Measurements from ENCODE around the gene DNLZ. TPM values are rescaled to one million over a fixed set of nuclear protein-coding genes. Genes with fewer than 3 reads are reported as not detected.

The DNLZ gene
- total and polyA plus RNA-seq, 7 donors = 8.2 to 40.7 (median 18.7) TPM

- DNase-seq (no peak), ATAC-seq (no peak)
- H3K27me3 ChIP-seq (ENCODE audit: insufficient read depth in 3 of 3, low read length in 2 of 3) = peaks cover 0 to 13% (median 0%) of the 10 kb centered on the region in 3 donors
- H3K4me1 ChIP-seq = peaks cover 12% of the 10 kb centered on the region
- no peaks in the 10 kb centered on the region for H3K36me3 ChIP-seq (ENCODE audit: insufficient read depth in 1 of 2, low read depth in 1 of 2)
- H3K4me3 ChIP-seq = no peak overlapping the region
- intact Hi-C loops (cut with DNase I) = loop anchor here in 1 of 2 donors (2.0 kb wide), 1 partner anchor 42 kb away; no protein-coding TSS in a partner anchor
- 74 to 79% (median 78%) methylated on average over 25 to 31 of the region's 31 CpGs for WGBS, 3 donors
- H3K27ac ChIP-seq = no peak overlapping the region
- H3K9me3 ChIP-seq = no peaks in the 10 kb centered on the region
- TF ChIP-seq, protein P1, sequence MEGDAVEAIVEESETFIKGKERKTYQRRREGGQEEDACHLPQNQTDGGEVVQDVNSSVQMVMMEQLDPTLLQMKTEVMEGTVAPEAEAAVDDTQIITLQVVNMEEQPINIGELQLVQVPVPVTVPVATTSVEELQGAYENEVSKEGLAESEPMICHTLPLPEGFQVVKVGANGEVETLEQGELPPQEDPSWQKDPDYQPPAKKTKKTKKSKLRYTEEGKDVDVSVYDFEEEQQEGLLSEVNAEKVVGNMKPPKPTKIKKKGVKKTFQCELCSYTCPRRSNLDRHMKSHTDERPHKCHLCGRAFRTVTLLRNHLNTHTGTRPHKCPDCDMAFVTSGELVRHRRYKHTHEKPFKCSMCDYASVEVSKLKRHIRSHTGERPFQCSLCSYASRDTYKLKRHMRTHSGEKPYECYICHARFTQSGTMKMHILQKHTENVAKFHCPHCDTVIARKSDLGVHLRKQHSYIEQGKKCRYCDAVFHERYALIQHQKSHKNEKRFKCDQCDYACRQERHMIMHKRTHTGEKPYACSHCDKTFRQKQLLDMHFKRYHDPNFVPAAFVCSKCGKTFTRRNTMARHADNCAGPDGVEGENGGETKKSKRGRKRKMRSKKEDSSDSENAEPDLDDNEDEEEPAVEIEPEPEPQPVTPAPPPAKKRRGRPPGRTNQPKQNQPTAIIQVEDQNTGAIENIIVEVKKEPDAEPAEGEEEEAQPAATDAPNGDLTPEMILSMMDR (IDR thresholded peaks at IDR 0.05) = no peak
Observed at GRCh38 chr9:136364942-136365774, 1.6 kb upstream of the DNLZ start.

DNA sequence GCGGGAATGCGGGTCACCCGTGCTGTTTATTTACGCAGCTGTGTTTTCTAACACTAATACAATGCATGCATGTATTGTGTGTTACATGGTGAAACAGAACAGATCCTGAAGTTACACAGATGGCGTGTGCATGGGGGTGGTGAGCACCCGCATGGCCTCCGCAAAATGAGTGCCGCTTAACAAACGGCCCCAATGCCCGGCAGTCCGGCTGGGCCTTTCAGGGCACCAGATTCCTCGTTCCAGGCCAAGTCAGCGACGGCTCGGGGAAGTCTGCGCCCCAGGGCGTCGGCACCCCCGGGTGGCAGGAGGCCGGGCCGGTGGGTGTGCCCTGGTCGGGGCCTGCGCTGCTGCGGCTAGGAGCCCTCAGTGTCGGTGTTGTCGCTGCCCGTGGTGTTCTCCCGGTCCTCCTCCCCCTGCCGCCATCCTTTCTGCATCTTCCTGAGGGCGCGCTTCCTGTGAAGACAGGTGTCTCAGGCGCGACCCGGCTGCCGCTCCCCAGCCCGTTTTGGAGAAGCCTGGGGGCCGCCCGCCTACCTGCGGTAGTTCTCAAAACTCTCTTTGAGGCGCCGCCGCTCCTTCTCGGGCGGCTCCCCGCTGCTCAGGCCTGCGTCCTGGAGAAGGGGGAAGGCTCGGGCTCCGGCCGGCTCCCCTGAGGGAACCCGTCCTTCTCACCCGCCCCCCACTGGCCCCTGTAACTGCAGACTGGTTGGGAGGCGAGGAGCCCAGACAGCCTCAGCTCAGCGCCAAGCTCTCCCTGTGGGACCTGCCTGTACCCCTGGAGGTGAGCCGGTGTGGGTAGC is 605 bp upstream of the DNLZ start:
- 41 to 46% (median 43%) methylated on average over 40 to 54 of the region's 54 CpGs for WGBS, 3 donors

DNA sequence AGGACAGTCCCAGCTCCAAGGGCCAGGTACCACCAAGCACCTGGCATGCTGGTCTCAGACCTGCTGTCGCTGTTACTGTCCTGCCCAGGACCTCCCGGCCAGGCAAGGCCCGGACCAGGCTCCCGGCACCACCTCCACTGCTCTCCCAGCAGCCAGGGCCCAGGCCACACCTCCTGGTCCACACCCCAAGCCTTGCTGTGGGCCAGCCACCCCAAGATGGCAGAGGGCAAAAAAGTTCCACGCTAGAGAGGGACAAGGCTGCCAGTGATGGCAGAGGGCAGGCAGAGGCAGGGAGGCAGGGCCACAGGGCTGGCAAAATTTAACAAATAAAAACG is 1.1 kb downstream of the DNLZ start:
- ATAC-seq (no peak), DNase-seq (no peak)
- Histone ChIP-seq H3K27me3 (ENCODE audit: insufficient read depth in 3 of 3, low read length in 2 of 3) (no peaks in the 10 kb centered on the region), H3K9me3 (no peaks in the 10 kb centered on the region), H3K4me3 (no peak overlapping the region), H3K4me1 (peaks cover 12% of the 10 kb centered on the region), H3K27ac (peak overlapping the region; percentile 23), H3K36me3 (ENCODE audit: insufficient read depth in 1 of 2, low read depth in 1 of 2) (peaks cover 0 to 6% of the 10 kb centered on the region in 2 donors)
- intact Hi-C loops (cut with DNase I) = no loop called here
- 81 to 94% (median 89%) methylated on average over 6 of the region's 6 CpGs for WGBS, 3 donors
- TF ChIP-seq, protein P1 (IDR thresholded peaks at IDR 0.05) = no peak

More for the DNA sequence above, 605 bp upstream of the DNLZ start:
- peaks cover 0 to 12% (median 0%) of the 10 kb centered on the region in 3 donors for H3K27me3 ChIP-seq (ENCODE audit: insufficient read depth in 3 of 3, low read length in 2 of 3)
- peaks cover 12% of the 10 kb centered on the region for H3K4me1 ChIP-seq
- no peak for DNase-seq
- no peaks in the 10 kb centered on the region for H3K9me3 ChIP-seq
- peaks cover 0 to 3% of the 10 kb centered on the region in 2 donors for H3K36me3 ChIP-seq (ENCODE audit: insufficient read depth in 1 of 2, low read depth in 1 of 2)
- no peak overlapping the region for H3K27ac ChIP-seq
- H3K4me3 ChIP-seq = peak overlapping the region; percentile 93
- TF ChIP-seq, protein P1 (IDR thresholded peaks at IDR 0.05) = no peak
- ATAC-seq = no peak
- intact Hi-C loops (cut with DNase I) = loop anchor here in 1 of 2 donors (2.0 kb wide), 1 partner anchor 43 kb away; no protein-coding TSS in a partner anchor

DNA sequence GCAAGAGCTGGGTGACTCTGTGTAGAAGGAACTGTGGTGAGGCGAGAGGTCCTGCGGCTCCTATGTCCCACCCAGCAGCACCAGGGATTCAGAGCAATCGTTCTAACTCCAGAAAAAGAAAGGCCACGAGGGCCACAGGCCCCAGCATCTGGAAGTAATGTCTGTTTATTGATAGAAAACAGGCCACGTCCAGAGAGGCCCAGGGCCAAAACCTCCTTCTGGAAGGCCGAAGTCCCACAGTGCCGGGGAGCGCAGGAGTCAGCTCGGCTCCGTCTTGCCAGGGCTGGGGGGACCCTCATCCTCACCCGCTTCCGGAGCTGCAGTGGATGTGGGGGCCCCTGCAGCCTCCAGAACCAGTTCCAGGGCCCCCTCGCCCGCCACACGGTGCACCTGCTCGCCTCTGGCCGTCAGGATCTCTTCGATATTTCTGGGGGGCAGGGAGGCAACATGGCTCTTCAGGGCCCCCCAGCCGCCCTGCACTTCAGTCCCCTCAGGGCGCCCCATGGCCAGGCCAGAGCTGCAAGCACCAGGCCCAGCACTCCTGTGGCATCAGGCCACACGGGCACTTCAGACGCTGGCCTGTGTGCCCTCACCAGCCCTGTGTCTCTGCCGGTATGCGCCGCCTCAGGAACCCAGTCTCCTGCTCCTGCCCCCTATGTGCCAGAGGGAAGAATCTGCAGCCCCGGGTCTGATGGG is 1.6 kb downstream of the DNLZ start:
- ATAC-seq = no peak
- peaks cover 12% of the 10 kb centered on the region for H3K4me1 ChIP-seq
- intact Hi-C loops (cut with DNase I) = no loop called here

More for the DNA sequence above, 1.6 kb downstream of the DNLZ start:
- Histone ChIP-seq H3K36me3 (ENCODE audit: insufficient read depth in 1 of 2, low read depth in 1 of 2) (peaks cover 0 to 6% of the 10 kb centered on the region in 2 donors), H3K27ac (no peak overlapping the region), H3K27me3 (ENCODE audit: insufficient read depth in 3 of 3, low read length in 2 of 3) (no peaks in the 10 kb centered on the region), H3K9me3 (no peaks in the 10 kb centered on the region), H3K4me3 (no peak overlapping the region)
- TF ChIP-seq, protein P1 (IDR thresholded peaks at IDR 0.05) = no peak
- 81 to 84% (median 84%) methylated on average over 26 of the region's 26 CpGs for WGBS, 3 donors
- no peak for DNase-seq
